Stromal cell of bone marrow (primary cell): ENCODE results near the gene PHEX.
A peak's percentile ranks its signal among the peaks of the same experiment; 100 is the strongest.

Experiments
- DNase-seq: peaks from one replicate; pipeline ENCODE4 v3.0.0-alpha.2; 2012; ENCODE audit warnings: low read depth

The PHEX gene

DNA sequence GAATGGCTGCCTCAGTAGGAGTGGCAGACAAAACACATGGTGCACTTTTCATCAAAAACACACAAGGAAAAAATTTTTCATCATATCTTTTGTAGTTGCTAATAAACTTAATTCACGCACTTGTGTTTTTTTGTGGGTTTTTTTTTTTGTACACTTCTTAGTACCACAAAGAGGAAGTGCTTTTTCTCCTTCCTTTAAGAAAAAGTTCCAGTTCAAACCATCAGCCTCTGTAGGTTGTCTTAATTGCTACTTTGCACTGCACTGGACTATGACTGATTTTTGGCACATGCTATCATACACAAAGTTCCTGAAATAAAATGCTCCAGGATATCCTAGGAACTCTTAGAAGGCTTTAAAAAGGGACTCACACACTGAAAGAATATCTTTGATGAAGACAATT lies at the start of gene PHEX:
Gene PHEX (plus strand): TSS at position 242 of the 400 bp plus-strand sequence. CDS start 681 bp downstream, outside the sequence.
- no peak for DNase-seq

DNA sequence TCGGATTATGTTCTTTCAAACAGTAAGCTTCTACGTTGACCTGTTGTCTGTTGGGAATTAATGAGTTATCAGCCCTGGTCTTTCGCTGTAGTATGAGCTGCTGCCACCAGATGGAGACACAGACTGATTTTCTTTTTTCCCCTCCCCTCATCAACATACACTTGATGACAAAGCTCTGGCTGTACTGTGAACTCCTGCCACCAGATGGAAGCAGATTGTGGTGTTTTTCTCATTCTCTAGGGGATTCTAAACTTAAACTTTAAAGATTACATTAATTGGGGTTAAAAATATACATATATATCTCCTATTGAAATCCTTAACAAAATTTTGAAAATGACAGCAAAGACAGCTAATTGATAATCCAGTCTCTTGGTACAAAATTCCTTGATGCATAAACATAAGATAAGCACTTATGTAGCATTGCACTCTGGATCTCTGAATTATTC lies 46.8 kb upstream of the PHEX start:
- peak; percentile 64 for DNase-seq

- DNase-seq, result no peak
Observed at GRCh38 chrX:21986596-21986995, 45.5 kb upstream of the PHEX start.

GRCh38 chrX:21989384-21989783 lies 42.7 kb upstream of the PHEX start:
- no peak for DNase-seq

- DNase-seq, result no peak
Observed at GRCh38 chrX:21990832-21991231, 41.3 kb upstream of the PHEX start.

DNA sequence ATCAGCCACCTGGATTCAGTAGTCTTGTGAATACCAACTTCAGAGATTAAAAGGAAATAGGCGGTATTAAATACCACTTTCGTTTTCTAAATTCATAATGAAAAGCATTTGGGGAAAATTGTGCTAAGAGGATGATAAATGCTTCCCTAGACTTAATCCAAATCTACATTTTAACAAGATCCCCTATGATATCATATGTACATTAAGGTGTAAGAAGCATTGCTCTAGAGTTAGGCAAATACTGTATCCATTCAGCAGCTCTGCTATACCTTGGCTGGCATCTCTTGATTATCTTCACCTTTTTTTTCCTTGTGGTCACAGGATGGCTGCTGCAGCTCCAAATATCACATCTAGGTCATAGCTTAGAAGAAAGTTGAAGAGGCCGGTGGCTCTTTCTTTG lies 40.6 kb upstream of the PHEX start:
- no peak for DNase-seq

DNA sequence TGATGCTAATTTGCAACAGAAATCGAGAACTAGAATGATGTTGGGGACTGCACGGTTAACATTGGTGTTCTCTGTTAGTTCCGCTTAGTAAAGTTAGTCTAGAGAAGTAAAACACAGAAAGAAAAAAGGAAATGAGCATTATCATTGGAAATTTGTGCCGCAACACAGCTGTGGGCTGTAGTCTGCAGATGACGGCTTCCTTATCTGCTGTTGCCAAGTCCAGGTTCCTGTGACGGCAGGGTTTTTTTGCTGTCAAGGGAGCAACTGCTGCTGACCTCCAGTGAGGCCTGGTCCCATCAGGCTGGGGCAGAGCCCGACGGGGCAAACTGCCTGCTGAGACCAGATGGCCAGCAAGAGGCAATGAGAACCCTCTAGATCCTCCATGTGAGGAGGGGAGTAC lies 38.9 kb upstream of the PHEX start:
- no peak for DNase-seq

- peak; percentile 13 for DNase-seq
Observed at GRCh38 chrX:21996872-21997455, 35.2 kb upstream of the PHEX start.

DNA sequence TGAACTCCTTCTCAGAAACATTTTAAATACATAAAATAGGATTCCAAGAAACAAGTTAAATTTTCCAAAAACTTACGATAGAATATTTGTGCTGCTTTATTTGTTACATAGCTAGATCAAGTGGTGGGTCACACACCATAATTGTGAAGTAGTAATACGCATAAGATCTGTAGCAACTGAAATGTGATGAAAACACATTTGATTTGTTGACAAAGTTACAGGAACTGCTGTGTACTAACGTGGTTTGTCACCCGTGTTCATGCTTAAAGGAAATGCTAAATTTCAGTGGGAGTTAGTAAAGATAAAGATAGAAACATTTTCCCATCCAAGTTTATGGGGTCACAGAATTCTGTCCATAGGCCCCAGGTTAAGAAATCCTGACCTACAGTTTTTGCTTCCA lies 34.1 kb upstream of the PHEX start:
- DNase-seq, result no peak

- no peak for DNase-seq
Observed at GRCh38 chrX:22004866-22005265, 27.3 kb upstream of the PHEX start.

DNA sequence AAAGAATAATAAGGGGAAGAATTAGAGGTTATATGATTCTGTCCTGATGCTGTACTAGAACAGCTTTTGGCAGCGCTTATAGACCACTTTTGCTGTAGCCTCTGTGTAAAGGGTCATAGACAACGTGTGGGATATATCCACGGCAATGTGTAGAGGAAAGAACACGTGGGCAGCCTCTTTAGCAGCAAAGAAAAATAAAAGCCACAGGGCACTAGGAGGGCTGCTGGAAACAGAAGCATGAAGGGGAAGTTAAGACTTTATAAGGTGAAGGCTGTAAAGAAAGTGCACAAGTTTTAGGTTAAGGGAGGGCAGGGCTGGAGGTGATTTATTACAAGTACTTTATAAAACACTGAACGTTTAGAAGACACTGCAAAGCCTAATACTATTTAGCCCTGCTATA lies 20.1 kb upstream of the PHEX start:
- DNase-seq, result no peak

DNA sequence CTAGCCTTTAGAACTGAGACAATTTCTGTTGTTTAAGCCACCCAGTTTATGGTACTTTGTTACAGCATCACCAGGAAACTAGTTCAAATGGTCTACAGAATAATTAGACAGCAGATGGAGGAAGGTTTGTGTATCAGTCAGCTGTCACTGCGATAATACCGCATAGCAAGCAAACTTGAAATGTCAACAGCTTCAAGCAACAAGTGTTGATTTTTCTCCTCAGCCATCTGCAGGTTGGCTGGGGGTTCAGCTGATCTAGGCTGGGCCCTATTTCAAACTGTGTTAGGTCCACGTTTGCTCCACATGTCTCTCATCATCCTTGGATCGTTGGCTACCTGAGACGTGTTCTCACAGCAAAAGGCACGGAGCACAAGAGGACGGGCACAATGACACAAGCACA lies 19.2 kb upstream of the PHEX start:
- DNase-seq, result no peak

DNA sequence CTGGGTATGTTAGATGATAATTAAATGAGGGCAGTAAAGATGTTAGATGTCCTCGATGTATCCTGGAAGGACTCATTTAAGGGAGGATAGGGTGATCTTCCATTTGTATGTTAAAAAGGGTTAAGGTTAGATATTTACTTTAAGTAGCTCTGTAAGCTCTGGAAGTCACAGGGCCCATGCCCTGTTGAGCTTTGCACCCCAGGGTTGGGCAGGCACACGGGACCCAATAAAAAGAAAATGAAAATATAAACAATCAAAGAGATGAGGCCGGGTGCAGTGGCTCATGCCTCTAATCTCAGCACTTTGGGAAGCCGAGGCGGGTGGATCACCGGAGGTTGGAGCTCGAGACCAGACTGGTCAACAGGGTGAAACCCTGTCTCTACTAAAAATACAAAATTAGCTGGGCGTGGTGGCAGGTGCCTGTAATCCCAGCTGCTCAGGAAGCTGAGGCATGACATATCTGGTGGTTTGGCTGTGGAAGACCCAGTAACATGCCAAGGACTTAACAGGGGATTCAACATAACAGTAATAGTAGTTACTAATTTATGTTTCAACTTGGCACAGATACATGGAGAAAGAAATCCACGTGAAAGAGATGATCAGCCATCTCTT lies 16.9 kb upstream of the PHEX start:
- DNase-seq, result no peak

DNA sequence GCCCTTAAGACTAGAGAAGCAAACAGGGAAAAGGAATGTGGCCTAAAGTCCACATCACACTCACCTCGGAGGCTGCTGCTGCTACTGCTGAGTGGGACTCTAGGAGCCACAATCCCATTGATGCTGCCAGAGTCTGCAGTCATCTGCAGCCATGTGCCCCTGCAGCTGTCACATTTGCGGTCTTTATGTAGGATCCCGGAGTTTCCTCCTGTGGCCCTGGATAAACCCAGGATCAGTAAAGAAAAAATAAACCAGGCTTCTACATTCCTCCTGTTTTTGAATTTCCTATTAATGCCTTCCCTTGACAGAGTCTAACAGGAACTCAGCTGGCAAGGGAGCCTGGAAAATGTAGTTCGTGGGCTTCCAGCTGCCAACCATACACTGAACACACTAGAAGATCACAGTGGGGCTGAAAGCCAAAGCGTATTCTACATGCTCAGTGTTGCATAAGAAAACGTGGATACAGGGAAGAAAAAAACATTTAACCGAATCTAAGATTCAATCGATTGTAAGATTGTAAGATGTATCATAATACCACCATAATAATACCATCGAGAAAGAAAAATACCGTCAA lies 10.3 kb upstream of the PHEX start:
- no peak for DNase-seq

DNA sequence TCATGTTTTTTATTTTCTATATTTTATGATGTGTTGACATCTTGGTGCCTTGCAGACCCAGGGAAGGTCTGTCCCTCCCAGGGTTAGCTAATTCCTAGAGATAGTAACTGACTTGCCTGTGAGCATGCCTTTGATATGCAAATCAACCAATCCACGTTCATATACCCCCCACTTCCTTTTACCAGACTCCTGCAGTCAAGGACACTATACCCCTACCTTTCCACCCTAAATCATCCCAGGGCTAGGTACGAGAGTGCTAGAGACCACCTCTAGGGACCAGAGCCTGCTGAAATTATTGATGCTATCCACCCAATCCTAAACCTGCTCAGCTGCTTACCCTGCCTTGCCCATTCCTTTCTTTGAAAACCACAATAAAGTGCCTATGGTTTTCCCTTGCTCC lies 7.5 kb upstream of the PHEX start:
- no peak for DNase-seq

DNA sequence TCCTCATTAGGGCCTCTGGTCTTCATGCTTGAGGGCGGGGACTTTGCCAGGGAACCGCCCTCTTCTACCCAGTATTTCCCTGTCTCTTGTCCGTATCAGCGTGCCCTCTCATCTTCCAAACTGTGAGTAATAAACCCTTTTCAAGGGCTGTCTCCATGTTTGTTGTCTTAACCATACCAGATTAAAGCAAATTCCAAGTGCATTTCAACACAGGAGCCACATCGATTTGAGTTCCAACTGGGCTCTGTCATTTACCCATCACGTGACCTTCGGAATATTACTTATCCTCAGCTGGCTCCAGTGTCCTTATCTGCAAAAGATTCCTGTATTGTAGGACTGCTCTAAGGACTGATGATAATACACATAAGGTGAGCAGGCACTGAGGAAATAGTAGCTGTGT lies 6.4 kb upstream of the PHEX start:
- DNase-seq, result no peak

- DNase-seq, result no peak
Observed at GRCh38 chrX:22026731-22027130, 5.4 kb upstream of the PHEX start.

DNA sequence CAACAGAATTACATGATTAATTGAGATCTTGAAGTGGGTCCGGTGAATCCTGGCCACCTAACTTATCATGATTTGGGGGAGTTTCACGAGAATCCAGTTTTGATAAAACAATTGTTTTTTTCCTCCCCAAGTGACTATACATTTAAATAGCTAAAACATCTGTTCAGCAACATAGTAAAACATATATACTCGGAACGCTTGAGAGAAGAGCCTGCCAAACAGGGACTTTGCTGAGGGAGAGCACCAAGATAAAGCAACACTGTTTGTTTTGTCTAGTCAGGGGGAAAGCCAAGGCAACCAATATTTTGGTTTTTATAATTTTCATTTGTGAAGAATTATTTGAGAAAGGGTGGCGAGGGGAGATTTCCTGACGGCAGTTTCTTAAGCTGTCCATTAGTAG lies 381 bp downstream of the PHEX start:
- DNase-seq, result no peak

GRCh38 chrX:22033818-22034217 lies 1.7 kb downstream of the PHEX start:
- DNase-seq, result no peak

DNA sequence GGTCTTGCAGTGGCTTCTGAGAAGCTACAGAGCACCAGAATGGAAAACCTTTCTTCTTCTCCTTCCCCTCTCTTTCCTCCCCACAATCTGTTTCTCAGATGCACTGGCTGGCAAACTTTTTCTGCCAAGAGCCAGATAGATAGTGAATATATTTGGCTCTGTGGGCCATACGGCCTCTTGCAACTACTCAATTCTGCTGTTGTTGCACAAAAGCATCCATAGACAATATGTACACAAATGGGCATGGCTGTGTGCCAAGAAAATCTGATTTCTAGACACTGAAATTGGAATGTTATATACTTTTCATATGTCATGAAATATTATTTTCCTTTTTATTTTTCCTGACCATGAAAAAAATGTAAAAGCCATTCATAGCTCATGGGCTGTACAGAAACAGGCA lies 3.1 kb downstream of the PHEX start:
- no peak for DNase-seq

- DNase-seq, result no peak
Observed at GRCh38 chrX:22037225-22037624, 5.1 kb downstream of the PHEX start.

DNA sequence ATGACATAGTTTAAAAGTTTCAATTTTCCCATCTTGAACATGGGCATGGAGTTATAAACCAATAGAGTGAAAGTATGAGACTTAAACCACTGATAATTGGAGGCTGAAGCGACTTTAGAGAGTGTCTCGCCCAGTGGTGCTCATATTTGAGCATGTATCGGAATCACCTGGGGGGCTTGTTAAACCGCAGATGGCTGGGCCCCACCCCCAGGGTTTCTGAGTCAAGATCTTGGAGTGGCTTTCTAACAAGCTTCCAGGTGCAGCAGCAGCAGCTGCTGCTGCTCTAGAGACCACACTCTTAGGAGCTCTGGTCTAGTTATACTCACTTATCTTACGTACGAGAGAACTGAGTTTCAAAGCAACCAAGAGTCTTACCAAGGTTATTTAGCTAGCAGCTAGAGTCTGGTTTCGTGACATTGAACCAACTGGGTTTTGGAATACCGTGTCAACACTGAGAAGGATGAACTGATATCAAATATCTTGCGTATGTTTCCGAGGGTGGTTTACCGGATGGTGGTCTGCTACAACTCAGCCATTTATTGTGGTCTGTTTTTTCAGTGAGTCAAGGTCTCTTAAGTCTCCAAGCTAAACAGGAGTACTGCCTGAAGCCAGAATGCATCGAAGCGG lies 5.9 kb downstream of the PHEX start:
- DNase-seq, result peak; percentile 6

- DNase-seq, result no peak
Observed at GRCh38 chrX:22039541-22039940, 7.4 kb downstream of the PHEX start.
